ENCODE measurements around the gene CDC27.

- TF ChIP-seq POLR2A (IDR thresholded peaks at IDR 0.05) (no peak), CTCF (IDR thresholded peaks at IDR 0.05) (no peak)
These were observed 46.4 kb upstream of the CDC27 start for GRCh38 chr17:47235506-47235905.

Measured in right lobe of liver (tissue), 4 donors.